ENCODE data around the gene UBASH3A.

Gene UBASH3A

GRCh38 chr21:42387843-42388340 is 15.8 kb upstream of the UBASH3A start:
- TF ChIP-seq USF1 (IDR thresholded peaks at IDR 0.05), result no peak
- no peak for TF ChIP-seq EGR1 (IDR thresholded peaks at IDR 0.05)
- TF ChIP-seq TEAD4 (IDR thresholded peaks at IDR 0.05), result no peak
- TF ChIP-seq TAF1 (IDR thresholded peaks at IDR 0.05; ENCODE audit: low read depth), result no peak
- no peak for TF ChIP-seq TCF12 (IDR thresholded peaks at IDR 0.05; ENCODE audit: low read depth)
- no peak for TF ChIP-seq EP300 (IDR thresholded peaks at IDR 0.05; ENCODE audit: borderline replicate concordance)
- TF ChIP-seq MAX (IDR thresholded peaks at IDR 0.05), result no peak
- no peak for TF ChIP-seq YY1 (IDR thresholded peaks at IDR 0.05; ENCODE audit: low read depth)
- no peak for TF ChIP-seq REST (IDR thresholded peaks at IDR 0.05; ENCODE audit: low read depth)
- TF ChIP-seq NFIC (IDR thresholded peaks at IDR 0.05), result no peak
- TF ChIP-seq CREB1 (IDR thresholded peaks at IDR 0.05; ENCODE audit: low read depth), result no peak
- TF ChIP-seq FOXM1 (IDR thresholded peaks at IDR 0.05; ENCODE audit: borderline replicate concordance, low read depth), result no peak
- TF ChIP-seq CEBPB (IDR thresholded peaks at IDR 0.05), result no peak
- no peak for TF ChIP-seq ZBTB7A (IDR thresholded peaks at IDR 0.05; ENCODE audit: low read depth)
- no peak for TF ChIP-seq RAD21 (IDR thresholded peaks at IDR 0.05; ENCODE audit: low read depth)

GRCh38 chr21:42388740-42389448 is 14.8 kb upstream of the UBASH3A start:
- TF ChIP-seq EGR1 (IDR thresholded peaks at IDR 0.05) (no peak), YY1 (IDR thresholded peaks at IDR 0.05; ENCODE audit: low read depth) (no peak), TAF1 (IDR thresholded peaks at IDR 0.05; ENCODE audit: low read depth) (no peak), CREB1 (IDR thresholded peaks at IDR 0.05; ENCODE audit: low read depth) (no peak), FOXM1 (IDR thresholded peaks at IDR 0.05; ENCODE audit: borderline replicate concordance, low read depth) (no peak), EP300 (IDR thresholded peaks at IDR 0.05; ENCODE audit: borderline replicate concordance) (no peak), TEAD4 (IDR thresholded peaks at IDR 0.05) (peak; percentile 62; the same call in 1 of the 2 replicates), REST (IDR thresholded peaks at IDR 0.05; ENCODE audit: low read depth) (no peak), TCF12 (IDR thresholded peaks at IDR 0.05; ENCODE audit: low read depth) (peak; percentile 36; the same call in 1 of the 2 replicates), USF1 (IDR thresholded peaks at IDR 0.05) (no peak), CEBPB (IDR thresholded peaks at IDR 0.05) (no peak), ZBTB7A (IDR thresholded peaks at IDR 0.05; ENCODE audit: low read depth) (no peak), MAX (IDR thresholded peaks at IDR 0.05) (no peak), RAD21 (IDR thresholded peaks at IDR 0.05; ENCODE audit: low read depth) (no peak)

- no peak for TF ChIP-seq RAD21 (IDR thresholded peaks at IDR 0.05; ENCODE audit: low read depth)
- TF ChIP-seq TCF12 (IDR thresholded peaks at IDR 0.05; ENCODE audit: low read depth), result no peak
- TF ChIP-seq TEAD4 (IDR thresholded peaks at IDR 0.05), result 0 out of 2 replicates have a peak, but pooled peaks have one; percentile 15
- peak; percentile 59; the same call in 1 of the 2 replicates for TF ChIP-seq MAX (IDR thresholded peaks at IDR 0.05)
Observed at GRCh38 chr21:42389449-42389835, 14.3 kb upstream of the UBASH3A start.

GRCh38 chr21:42390193-42390592 is 13.5 kb upstream of the UBASH3A start:
- TF ChIP-seq YY1 (IDR thresholded peaks at IDR 0.05; ENCODE audit: low read depth) (no peak), TCF12 (IDR thresholded peaks at IDR 0.05; ENCODE audit: low read depth) (no peak), MAX (IDR thresholded peaks at IDR 0.05) (no peak), CREB1 (IDR thresholded peaks at IDR 0.05; ENCODE audit: low read depth) (no peak), REST (IDR thresholded peaks at IDR 0.05; ENCODE audit: low read depth) (no peak), RAD21 (IDR thresholded peaks at IDR 0.05; ENCODE audit: low read depth) (no peak), EGR1 (IDR thresholded peaks at IDR 0.05) (no peak), FOXM1 (IDR thresholded peaks at IDR 0.05; ENCODE audit: borderline replicate concordance, low read depth) (no peak), NFIC (IDR thresholded peaks at IDR 0.05) (no peak), EP300 (IDR thresholded peaks at IDR 0.05; ENCODE audit: borderline replicate concordance) (no peak), CEBPB (IDR thresholded peaks at IDR 0.05) (no peak), ZBTB7A (IDR thresholded peaks at IDR 0.05; ENCODE audit: low read depth) (no peak), USF1 (IDR thresholded peaks at IDR 0.05) (no peak), TEAD4 (IDR thresholded peaks at IDR 0.05) (no peak), TAF1 (IDR thresholded peaks at IDR 0.05; ENCODE audit: low read depth) (no peak)
